Measurements from ENCODE around the gene ZNF609. TPM values are rescaled to one million over a fixed set of nuclear protein-coding genes. Genes with fewer than 3 reads are reported as not detected.

Gene ZNF609
- total and polyA plus RNA-seq, 4 donors: 4.6 to 18.1 (median 8.0) TPM

DNA sequence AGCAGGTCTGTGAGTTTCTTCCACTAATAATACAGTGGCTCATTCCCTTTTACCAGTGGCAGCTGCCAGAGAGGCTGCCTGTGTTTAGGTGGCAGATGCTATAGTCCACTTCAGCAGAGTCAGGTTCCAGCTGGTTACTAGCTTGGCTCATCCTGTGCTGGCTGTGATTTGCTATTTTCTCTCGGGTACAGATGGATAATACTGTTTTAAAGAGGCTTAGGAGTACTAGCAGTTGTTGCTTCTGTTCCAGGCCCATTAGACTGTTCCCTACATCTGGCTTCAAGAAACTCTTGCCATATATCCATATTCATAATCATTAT lies 41.0 kb downstream of the ZNF609 start:
- DNase-seq (ENCODE audit: low spot score): no peak
- TF ChIP-seq NR2F2 (IDR thresholded peaks at IDR 0.05) (no peak), RXRA (IDR thresholded peaks at IDR 0.05) (no peak), JUND (IDR thresholded peaks at IDR 0.05) (no peak), RAD21 (IDR thresholded peaks at IDR 0.05) (no peak), SP1 (IDR thresholded peaks at IDR 0.05) (no peak), YY1 (IDR thresholded peaks at IDR 0.05) (no peak), HNF4G (IDR thresholded peaks at IDR 0.05) (no peak), FOXA1 (IDR thresholded peaks at IDR 0.05) (no peak)
- TF ChIP-seq, protein P1, sequence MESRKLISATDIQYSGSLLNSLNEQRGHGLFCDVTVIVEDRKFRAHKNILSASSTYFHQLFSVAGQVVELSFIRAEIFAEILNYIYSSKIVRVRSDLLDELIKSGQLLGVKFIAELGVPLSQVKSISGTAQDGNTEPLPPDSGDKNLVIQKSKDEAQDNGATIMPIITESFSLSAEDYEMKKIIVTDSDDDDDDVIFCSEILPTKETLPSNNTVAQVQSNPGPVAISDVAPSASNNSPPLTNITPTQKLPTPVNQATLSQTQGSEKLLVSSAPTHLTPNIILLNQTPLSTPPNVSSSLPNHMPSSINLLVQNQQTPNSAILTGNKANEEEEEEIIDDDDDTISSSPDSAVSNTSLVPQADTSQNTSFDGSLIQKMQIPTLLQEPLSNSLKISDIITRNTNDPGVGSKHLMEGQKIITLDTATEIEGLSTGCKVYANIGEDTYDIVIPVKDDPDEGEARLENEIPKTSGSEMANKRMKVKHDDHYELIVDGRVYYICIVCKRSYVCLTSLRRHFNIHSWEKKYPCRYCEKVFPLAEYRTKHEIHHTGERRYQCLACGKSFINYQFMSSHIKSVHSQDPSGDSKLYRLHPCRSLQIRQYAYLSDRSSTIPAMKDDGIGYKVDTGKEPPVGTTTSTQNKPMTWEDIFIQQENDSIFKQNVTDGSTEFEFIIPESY (IDR thresholded peaks at IDR 0.05): no peak
- TF ChIP-seq, protein P2, sequence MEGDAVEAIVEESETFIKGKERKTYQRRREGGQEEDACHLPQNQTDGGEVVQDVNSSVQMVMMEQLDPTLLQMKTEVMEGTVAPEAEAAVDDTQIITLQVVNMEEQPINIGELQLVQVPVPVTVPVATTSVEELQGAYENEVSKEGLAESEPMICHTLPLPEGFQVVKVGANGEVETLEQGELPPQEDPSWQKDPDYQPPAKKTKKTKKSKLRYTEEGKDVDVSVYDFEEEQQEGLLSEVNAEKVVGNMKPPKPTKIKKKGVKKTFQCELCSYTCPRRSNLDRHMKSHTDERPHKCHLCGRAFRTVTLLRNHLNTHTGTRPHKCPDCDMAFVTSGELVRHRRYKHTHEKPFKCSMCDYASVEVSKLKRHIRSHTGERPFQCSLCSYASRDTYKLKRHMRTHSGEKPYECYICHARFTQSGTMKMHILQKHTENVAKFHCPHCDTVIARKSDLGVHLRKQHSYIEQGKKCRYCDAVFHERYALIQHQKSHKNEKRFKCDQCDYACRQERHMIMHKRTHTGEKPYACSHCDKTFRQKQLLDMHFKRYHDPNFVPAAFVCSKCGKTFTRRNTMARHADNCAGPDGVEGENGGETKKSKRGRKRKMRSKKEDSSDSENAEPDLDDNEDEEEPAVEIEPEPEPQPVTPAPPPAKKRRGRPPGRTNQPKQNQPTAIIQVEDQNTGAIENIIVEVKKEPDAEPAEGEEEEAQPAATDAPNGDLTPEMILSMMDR (IDR thresholded peaks at IDR 0.05; ENCODE audit: low read depth, low read length, missing input control): no peak
- Histone ChIP-seq H3K36me3 (ENCODE audit: control insufficient read depth in 4 of 4, insufficient read depth in 3 of 4, low read depth in 1 of 4, low read length in 3 of 4) (peaks cover 0 to 15% (median 8%) of the 10 kb centered on the region in 4 donors), H3K27me3 (ENCODE audit: control insufficient read depth in 4 of 4, insufficient read depth in 4 of 4, low read length in 3 of 4) (no peaks in the 10 kb centered on the region), H3K4me1 (ENCODE audit: control insufficient read depth in 4 of 4, insufficient read depth in 4 of 4, low read length in 3 of 4) (peaks cover 0 to 7% (median 1%) of the 10 kb centered on the region in 4 donors), H3K9me3 (ENCODE audit: control insufficient read depth in 4 of 4, low read length in 3 of 4) (no peaks in the 10 kb centered on the region), H3K4me3 (ENCODE audit: low read depth in 1 of 3, low read length in 3 of 3) (no peak overlapping the region), H3K27ac (ENCODE audit: low read depth in 1 of 2, low read length in 2 of 2) (no peak overlapping the region), H3K9ac (ENCODE audit: low read depth in 1 of 2, low read length in 2 of 2) (no peak overlapping the region)
- 98% methylated on average over 1 of the region's 1 CpG for WGBS

DNA sequence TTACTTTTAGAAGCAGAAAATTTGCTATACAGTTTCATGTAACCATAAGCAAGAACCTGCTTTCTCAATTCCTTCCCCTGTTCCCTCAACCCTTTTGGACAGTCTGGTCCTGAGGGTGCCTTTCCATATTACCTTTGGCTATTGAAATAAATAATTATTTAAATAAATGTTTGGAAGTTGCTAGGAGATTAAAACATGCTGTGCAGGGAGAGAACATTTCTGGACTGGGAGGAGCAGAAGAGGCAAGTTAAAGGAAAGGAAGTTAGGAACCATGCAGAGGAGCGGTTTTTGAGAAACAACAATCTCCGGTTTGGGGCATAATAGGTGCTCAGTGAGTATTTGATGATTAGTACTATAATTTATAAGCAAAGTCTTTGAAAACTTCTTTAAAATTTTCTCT lies 41.8 kb downstream of the ZNF609 start:
- no peaks in the 10 kb centered on the region for H3K9me3 ChIP-seq (ENCODE audit: control insufficient read depth in 4 of 4, low read length in 3 of 4)
- peaks cover 0 to 7% (median 4%) of the 10 kb centered on the region in 4 donors for H3K4me1 ChIP-seq (ENCODE audit: control insufficient read depth in 4 of 4, insufficient read depth in 4 of 4, low read length in 3 of 4)
- 87% methylated on average over 2 of the region's 2 CpGs for whole genome bisulfite sequencing
- H3K27ac ChIP-seq (ENCODE audit: low read depth in 1 of 2, low read length in 2 of 2): no peak overlapping the region
- H3K27me3 ChIP-seq (ENCODE audit: control insufficient read depth in 4 of 4, insufficient read depth in 4 of 4, low read length in 3 of 4): no peaks in the 10 kb centered on the region
- no peak overlapping the region for H3K4me3 ChIP-seq (ENCODE audit: low read depth in 1 of 3, low read length in 3 of 3)
- DNase-seq (ENCODE audit: low spot score): no peak
- peaks cover 0 to 15% (median 8%) of the 10 kb centered on the region in 4 donors for H3K36me3 ChIP-seq (ENCODE audit: control insufficient read depth in 4 of 4, insufficient read depth in 3 of 4, low read depth in 1 of 4, low read length in 3 of 4)
- H3K9ac ChIP-seq (ENCODE audit: low read depth in 1 of 2, low read length in 2 of 2): no peak overlapping the region
- TF ChIP-seq NR2F2 (IDR thresholded peaks at IDR 0.05) (no peak), JUND (IDR thresholded peaks at IDR 0.05) (no peak), HNF4G (IDR thresholded peaks at IDR 0.05) (no peak), YY1 (IDR thresholded peaks at IDR 0.05) (no peak), RAD21 (IDR thresholded peaks at IDR 0.05) (no peak), GABPA (IDR thresholded peaks at IDR 0.05 in 1 of 2, conservative IDR thresholded peaks at IDR 0.05 in 1 of 2) (no peak), TAF1 (conservative IDR thresholded peaks at IDR 0.05) (no peak)

DNA sequence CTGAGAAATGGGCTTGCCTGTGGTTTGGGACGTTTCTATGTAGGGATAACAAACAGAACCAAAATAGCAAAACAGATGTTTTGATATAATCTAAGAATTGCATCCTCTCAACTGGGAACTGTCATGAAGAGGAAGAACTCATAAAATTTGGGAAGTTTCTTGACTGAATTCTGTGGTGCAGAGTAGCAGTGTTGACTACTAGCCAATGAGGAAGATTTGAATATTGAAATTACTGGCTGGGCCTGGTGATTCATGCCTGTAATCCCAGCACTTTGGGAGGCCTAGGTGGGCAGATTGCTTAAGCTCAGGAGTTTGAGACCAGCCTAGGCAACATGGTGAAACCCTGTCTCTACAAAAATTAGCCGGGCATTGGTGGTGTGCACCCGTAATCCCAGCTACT lies 42.2 kb downstream of the ZNF609 start:
- no peaks in the 10 kb centered on the region for H3K9me3 ChIP-seq (ENCODE audit: control insufficient read depth in 4 of 4, low read length in 3 of 4)
- H3K4me1 ChIP-seq (ENCODE audit: control insufficient read depth in 4 of 4, insufficient read depth in 4 of 4, low read length in 3 of 4): peaks cover 0 to 7% (median 5%) of the 10 kb centered on the region in 4 donors
- H3K27me3 ChIP-seq (ENCODE audit: control insufficient read depth in 4 of 4, insufficient read depth in 4 of 4, low read length in 3 of 4): no peaks in the 10 kb centered on the region
- peaks cover 0 to 15% (median 8%) of the 10 kb centered on the region in 4 donors for H3K36me3 ChIP-seq (ENCODE audit: control insufficient read depth in 4 of 4, insufficient read depth in 3 of 4, low read depth in 1 of 4, low read length in 3 of 4)
- WGBS: 84% methylated on average over 3 of the region's 3 CpGs
- no peak for TF ChIP-seq YY1 (IDR thresholded peaks at IDR 0.05)
- TF ChIP-seq, protein P3, sequence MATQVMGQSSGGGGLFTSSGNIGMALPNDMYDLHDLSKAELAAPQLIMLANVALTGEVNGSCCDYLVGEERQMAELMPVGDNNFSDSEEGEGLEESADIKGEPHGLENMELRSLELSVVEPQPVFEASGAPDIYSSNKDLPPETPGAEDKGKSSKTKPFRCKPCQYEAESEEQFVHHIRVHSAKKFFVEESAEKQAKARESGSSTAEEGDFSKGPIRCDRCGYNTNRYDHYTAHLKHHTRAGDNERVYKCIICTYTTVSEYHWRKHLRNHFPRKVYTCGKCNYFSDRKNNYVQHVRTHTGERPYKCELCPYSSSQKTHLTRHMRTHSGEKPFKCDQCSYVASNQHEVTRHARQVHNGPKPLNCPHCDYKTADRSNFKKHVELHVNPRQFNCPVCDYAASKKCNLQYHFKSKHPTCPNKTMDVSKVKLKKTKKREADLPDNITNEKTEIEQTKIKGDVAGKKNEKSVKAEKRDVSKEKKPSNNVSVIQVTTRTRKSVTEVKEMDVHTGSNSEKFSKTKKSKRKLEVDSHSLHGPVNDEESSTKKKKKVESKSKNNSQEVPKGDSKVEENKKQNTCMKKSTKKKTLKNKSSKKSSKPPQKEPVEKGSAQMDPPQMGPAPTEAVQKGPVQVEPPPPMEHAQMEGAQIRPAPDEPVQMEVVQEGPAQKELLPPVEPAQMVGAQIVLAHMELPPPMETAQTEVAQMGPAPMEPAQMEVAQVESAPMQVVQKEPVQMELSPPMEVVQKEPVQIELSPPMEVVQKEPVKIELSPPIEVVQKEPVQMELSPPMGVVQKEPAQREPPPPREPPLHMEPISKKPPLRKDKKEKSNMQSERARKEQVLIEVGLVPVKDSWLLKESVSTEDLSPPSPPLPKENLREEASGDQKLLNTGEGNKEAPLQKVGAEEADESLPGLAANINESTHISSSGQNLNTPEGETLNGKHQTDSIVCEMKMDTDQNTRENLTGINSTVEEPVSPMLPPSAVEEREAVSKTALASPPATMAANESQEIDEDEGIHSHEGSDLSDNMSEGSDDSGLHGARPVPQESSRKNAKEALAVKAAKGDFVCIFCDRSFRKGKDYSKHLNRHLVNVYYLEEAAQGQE (IDR thresholded peaks at IDR 0.05): no peak
- TF ChIP-seq, protein P1 (IDR thresholded peaks at IDR 0.05): no peak
- TF ChIP-seq, protein P2 (IDR thresholded peaks at IDR 0.05; ENCODE audit: low read depth, low read length, missing input control): no peak
- no peak for TF ChIP-seq GABPA (IDR thresholded peaks at IDR 0.05 in 1 of 2, conservative IDR thresholded peaks at IDR 0.05 in 1 of 2)
- TF ChIP-seq NR2F2 (IDR thresholded peaks at IDR 0.05): no peak
- no peak for TF ChIP-seq HNF4A (conservative IDR thresholded peaks at IDR 0.05)
- no peak for TF ChIP-seq JUND (IDR thresholded peaks at IDR 0.05)
- no peak for TF ChIP-seq RXRA (IDR thresholded peaks at IDR 0.05)
- TF ChIP-seq SP1 (IDR thresholded peaks at IDR 0.05): no peak
- TF ChIP-seq, protein P4, sequence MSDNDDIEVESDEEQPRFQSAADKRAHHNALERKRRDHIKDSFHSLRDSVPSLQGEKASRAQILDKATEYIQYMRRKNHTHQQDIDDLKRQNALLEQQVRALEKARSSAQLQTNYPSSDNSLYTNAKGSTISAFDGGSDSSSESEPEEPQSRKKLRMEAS (IDR thresholded peaks at IDR 0.05): no peak
- H3K9ac ChIP-seq (ENCODE audit: low read depth in 1 of 2, low read length in 2 of 2): no peak overlapping the region
- H3K4me3 ChIP-seq (ENCODE audit: low read depth in 1 of 3, low read length in 3 of 3): no peak overlapping the region
- DNase-seq (ENCODE audit: low spot score): no peak
- no peak overlapping the region for H3K27ac ChIP-seq (ENCODE audit: low read depth in 1 of 2, low read length in 2 of 2)

All from liver (tissue), 9 donors.